GM18526 (cell line): ENCODE results near the gene BPIFB1.

ENCODE experiments used
- POLR2A ChIP-seq: IDR thresholded peaks from 3 replicates; pipeline ENCODE4 v1.6.1; 2011; ENCODE audit not compliant: insufficient read length; ENCODE audit errors: extremely low read depth

Gene BPIFB1, protein sequence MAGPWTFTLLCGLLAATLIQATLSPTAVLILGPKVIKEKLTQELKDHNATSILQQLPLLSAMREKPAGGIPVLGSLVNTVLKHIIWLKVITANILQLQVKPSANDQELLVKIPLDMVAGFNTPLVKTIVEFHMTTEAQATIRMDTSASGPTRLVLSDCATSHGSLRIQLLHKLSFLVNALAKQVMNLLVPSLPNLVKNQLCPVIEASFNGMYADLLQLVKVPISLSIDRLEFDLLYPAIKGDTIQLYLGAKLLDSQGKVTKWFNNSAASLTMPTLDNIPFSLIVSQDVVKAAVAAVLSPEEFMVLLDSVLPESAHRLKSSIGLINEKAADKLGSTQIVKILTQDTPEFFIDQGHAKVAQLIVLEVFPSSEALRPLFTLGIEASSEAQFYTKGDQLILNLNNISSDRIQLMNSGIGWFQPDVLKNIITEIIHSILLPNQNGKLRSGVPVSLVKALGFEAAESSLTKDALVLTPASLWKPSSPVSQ

DNA sequence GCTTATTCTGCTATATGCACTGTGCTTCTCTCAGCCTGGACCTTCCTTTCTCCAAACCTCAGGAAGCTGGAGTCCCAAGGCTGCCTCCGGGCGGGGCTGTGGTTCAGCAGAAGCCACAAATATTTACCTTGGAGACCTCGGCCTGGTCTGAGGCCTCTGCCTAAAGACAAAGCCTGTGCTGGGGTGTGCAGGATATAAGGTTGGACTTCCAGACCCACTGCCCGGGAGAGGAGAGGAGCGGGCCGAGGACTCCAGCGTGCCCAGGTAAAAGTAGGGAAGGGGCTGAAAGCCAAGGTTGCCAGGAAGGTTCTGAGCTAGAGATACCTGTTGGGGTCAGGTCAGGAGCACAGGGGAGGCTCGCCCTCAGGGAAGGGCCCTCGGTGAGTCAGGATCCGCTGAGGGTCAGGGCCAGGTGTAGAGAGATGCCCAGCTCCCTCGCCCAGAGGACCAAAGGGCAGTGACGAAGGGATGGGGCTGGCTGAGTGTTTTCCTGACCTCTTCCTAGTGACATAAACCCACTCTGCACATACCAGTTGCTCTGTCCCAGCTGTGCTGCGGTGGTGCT lies at the start of gene BPIFB1:
BPIFB1 (plus strand) TSS at position 224 of the 565 bp plus-strand sequence. CDS start 2,860 bp downstream, outside the sequence.
- no peak for TF ChIP-seq POLR2A

DNA sequence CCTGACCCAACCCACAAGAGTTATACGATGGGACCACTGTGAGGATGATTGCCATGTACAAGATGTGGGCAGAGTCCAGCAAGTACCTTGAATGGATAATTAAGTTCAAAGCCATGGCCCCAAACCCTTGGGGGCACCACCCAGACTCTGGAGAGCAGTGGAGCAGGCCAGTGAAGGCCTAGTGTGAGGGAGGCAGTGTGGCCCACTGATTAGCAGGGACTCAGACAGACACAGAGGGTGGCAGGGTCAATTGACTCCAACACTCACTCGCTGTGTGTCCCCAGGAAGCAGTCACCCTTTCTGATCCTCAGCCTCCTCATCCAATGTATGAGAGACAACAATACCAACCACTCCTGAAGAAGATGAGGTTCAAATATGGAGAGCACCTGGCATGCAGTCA lies 49.0 kb upstream of the BPIFB1 start:
- no peak for TF ChIP-seq POLR2A

DNA sequence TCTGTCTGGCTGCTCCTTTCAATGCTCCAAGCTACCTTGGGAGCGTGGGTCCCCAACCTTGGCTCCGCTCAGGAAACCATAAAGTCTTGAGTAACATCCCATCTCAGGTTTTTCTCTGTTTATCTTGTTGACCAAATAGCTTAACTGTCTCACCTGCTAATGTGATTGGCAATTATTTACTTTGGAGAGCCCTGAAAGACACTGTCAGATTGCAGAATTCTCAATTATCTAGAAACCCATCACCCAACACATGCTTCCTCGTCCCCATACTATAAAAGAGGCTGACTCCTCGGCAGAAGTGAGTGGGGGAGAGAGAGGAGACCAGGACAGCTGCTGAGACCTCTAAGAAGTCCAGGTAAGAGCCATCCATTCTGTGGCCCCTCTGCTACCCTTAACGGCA lies 47.3 kb upstream of the BPIFB1 start, which contains the start of gene BPIFA1:
BPIFA1 (plus strand) TSS at position 301 of the 400 bp plus-strand sequence. CDS start 1,716 bp downstream, outside the sequence.
- no peak for TF ChIP-seq POLR2A

DNA sequence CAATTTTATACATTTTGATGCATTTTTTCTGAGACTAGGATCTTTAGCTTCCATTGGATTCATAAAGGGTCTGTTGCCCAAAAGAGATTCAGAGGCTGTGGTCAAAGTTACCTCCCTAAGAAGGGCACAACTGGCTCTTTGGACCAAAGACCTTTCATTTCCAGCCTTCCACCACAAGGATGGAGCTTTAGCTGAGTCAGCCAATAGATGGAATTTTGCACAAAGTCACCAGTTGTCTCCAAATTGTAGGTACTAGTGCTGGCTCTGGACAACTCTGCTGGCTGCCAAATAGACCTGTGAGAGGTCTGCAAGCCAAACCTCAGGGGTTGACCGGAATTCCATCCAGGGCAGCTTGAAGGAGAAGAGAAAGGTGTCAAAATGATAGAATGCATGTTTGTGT lies 46.7 kb upstream of the BPIFB1 start:
- TF ChIP-seq POLR2A: no peak

DNA sequence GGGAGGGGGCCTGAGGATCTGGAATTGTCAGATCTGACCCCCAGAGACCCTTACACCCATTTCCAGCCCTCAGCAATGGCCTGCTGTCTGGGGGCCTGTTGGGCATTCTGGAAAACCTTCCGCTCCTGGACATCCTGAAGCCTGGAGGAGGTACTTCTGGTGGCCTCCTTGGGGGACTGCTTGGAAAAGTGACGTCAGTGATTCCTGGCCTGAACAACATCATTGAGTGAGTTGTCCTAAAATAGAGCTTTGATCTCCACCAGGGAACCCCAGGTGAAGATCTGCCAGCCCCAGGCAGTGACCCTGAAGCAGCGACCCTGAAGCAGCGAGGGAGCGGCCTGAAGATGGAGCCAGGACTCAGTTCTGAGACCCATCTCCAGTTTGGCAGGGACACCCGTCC lies 45.0 kb upstream of the BPIFB1 start:
- no peak for TF ChIP-seq POLR2A

DNA sequence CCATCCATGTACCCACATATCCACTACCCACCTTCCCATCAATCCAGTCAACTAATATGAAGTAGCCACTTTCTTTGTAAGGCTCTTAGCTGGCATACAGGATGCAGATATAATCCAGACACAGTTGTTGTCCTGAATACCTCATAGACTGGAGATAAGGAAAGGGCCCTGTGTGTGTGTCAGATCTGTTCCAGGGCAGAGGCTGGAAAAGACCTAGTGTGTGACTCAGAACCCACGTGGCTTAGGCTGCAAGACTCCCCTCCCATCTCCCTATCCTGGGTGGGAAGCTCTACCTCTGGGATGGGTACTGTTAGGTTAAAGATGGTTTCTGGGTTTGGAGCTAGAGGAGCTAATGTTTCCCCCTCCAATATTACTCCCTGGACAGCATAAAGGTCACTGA lies 43.6 kb upstream of the BPIFB1 start:
- TF ChIP-seq POLR2A: no peak

DNA sequence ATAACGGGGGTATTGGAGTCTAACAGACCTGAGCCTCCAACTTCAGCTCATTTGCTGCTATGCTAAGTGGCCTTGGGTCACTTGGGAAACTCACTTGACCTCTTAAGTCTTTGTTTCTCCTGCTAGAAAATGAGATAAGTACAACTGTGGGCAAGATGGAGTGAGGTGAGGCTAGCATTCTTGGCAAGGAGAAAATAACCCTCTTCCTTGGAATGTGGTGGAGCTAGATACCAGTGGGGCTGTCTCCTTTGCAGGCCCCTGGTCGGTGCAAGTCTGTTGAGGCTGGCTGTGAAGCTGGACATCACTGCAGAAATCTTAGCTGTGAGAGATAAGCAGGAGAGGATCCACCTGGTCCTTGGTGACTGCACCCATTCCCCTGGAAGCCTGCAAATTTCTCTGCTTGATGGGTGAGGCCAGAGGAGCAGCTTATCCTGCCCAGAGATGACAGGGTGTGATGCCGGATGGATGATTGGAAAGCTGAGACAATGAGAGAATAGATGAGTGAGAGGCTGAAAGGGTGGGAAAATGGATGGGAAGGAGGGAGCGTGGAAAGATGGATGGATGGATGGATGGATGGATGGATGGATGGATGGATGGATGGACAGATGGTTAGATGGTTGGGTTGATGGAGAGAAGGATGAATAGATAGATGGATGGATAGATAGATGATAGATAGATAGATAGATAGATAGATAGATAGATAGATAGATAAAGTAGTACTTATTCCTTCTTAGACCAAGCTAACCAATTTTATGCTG lies 42.9 kb upstream of the BPIFB1 start:
- no peak for TF ChIP-seq POLR2A

DNA sequence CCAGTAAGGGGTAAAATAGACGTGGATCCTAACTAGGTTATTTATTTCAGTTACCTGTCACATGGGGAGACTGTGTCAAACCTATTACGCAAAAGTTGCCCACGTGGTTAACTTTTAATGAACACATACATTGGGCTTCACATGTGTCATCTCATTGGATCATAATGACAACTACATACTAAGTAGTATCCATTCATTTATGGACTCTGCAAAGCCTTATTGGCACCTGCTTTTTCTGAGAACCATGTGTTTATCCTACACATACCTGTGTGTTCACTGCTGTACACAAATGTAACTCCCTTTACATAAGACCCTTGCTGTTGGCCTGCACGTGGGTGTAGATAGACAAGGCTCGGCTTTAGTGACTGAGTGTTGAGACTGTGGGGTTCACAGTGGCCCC lies 42.1 kb upstream of the BPIFB1 start:
- no peak for TF ChIP-seq POLR2A

DNA sequence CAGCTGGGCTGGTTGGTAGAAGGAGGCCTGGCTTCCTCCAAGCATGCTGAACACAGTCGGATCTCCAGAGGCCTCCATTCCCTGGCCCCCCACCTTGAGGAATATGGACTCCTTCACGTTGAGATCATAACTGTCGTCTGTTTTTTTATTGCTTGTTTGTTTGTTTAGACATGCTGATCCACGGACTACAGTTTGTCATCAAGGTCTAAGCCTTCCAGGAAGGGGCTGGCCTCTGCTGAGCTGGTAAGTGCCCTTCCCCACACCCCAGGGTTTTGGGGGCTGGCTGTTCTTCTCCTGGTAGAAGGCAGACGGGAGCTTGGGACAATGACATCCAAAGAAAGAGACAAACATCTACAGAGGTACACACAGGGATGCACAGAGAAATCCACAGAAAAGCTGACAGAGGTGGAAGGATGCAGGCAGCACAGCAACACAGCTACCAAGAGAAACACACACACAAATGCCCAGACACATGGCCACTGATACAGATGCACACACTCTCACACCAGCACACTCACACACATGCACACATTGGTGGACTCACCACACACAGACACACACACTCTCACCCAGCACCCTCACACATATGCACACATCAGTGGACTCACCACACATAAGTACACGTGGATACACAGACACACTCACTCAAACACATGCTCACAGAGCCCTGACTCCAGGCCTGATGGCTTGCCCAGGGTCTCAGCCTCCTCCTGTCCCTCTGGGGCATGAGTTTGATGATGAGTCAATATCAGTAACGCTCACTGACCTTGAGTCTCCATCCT lies 40.5 kb upstream of the BPIFB1 start:
- TF ChIP-seq POLR2A: no peak

DNA sequence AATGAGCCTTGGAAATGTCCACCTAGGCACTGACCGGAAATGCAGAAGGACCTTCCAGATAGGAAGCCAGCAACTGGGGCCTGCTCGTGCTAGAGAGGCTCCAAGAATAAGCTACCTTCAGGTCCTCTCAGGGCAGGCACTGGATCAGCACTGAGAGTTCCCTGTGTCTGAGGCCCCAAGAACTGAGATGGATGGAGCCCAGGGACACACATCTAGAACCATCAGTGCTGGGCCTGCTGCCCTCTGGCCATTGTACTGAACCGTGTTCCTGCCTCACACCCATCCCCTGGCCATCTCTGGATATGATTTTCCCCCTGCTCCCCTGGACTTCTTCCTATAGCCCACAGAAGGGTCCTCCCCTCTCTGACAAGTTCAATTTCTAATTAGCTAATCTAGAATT lies 36.9 kb upstream of the BPIFB1 start:
- TF ChIP-seq POLR2A: no peak

DNA sequence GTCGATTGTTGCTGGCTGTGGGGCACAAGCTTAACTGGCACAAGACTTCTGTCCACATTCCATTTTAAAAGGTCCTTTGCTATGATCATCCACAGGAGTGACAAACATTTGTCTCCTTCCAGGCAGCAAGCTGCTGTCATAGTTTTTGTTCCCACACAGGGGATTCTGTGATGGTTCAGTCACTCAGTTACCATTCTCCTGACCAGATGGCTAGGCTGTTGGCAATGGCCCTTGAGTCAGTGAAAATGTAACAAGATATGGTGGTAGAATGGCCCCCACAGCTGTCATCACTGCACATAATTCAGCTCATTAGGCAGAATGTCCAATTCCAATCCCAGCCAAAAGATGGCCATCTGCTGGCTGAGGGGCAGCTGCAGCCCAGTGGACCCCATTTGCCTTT lies 33.6 kb upstream of the BPIFB1 start:
- TF ChIP-seq POLR2A: no peak

DNA sequence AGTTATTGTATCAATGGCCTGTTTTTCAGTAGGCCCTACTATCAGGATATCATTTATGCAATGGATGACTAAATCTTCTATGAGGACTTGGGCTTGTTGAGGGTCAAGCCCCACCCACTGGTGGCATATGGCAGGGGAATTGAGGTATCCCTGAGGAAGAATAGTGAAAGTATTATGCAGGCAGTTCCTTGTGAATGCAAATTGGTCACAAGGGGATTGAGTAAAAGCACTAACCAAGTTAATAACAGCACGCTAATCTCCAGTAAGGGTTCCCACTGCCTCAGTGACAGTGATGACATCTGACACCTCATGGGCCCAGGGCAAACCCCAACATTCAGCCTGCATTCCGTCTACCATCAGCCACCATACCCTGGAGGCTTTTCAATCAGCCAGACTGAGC lies 32.3 kb upstream of the BPIFB1 start:
- TF ChIP-seq POLR2A: no peak

DNA sequence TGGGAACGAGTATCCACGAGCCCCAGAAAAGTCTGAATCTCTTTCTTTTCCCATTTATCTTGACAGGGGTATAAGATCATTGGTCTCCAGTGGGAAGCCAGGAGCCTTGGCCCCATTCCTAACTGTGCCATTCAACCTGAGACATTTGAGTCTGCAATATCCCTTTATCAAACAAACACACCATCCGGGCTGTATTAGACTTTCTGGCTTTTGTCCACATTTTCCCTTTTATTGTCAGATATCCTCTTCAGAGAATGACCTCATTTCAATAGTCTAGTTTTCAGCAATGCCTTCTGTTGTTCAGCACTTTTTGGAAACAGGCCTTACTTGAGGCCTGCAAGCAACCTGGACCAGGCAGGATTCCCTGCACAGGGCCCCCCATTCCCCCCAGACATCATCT lies 31.5 kb upstream of the BPIFB1 start:
- TF ChIP-seq POLR2A: no peak

DNA sequence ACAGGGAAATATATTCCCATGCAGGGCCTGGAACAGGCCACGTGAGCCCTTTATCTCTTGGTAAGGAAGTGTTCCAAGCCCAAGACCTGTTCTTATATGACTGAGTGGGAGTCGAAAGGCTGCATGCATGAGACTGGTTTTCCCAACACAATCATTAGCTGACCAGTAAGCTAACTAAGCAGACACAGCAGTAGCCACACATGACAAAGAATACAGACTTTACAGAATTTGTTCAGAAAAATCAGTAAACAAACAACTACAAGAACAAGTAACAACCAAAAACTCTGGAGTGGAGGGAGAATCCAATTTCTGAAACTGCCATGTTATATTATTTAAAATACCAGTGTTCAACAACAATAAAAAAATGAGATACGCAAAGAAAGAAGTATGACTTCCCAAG lies 30.6 kb upstream of the BPIFB1 start:
- TF ChIP-seq POLR2A: no peak

DNA sequence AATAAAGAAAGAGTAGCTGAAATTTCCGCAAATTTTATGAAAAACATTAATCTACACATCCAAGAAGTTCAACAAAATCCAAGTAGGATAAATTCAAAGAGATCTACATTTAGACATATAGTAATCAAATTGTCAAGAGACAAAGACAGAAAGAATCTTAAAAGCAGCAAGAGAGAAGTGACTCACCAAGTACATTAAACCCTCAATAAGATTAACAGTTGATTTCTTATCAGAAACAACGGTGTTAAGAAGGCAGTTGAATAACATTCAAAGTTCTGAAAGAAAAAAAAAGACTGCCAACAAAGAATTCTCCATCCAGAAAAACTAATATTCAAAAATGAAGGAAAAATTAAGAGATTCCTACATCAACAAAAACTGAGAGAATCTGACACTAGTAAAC lies 28.0 kb upstream of the BPIFB1 start:
- no peak for TF ChIP-seq POLR2A
